ENCODE results near the gene MTR. TPM values are rescaled to one million over a fixed set of nuclear protein-coding genes. Genes with fewer than 3 reads are reported as not detected.

The MTR gene
- total RNA-seq, 1 experiment from 2014 or later: 24.6 TPM

DNA sequence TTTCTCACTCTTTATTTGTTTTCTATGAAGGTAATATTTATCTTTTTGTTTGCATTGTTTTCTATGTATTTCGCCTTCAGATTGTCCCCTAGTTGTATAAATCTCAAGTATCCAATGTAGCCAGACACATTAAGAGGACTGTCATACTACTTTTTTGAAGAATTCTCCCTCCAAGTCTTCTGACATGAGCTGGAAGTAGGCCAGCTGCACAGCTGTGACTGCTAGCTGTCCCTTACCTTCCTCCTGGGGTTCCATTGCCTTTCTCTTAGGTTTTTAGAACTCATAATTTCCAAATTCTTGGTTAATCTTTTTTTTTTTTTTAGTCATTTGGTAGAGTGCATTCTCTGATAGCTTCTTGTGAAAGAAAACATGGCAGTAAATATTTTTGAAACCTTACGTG lies 46.2 kb downstream of the MTR start:
- H3K36me3 ChIP-seq (ENCODE audit: control insufficient read depth in 1 of 2, insufficient read depth in 2 of 2, low read length in 2 of 2): peaks cover 9 to 15% of the 10 kb centered on the region in 2 experiments
- no peaks in the 10 kb centered on the region for H3K4me1 ChIP-seq (ENCODE audit: control insufficient read depth in 1 of 2, insufficient read depth in 2 of 2, low read length in 2 of 2)
- no peak for ATAC-seq
- H3K27me3 ChIP-seq (ENCODE audit: insufficient read depth, low read length): no peaks in the 10 kb centered on the region
- no peak overlapping the region for H2AFZ ChIP-seq (ENCODE audit: low read depth, low read length, poor library complexity, severe bottlenecking)
- ChIA-PET POLR2A (no interaction called here), RAD21 (ENCODE audit: low non-redundant PET in 1 of 2, low total read pairs in 2 of 2, uncharacterized antibody in 2 of 2, unreplicated experiment in 2 of 2) (no interaction called here), CTCF (no interaction called here)
- no peak for DNase-seq (ENCODE audit: low read depth, low spot score)
- no peaks in the 10 kb centered on the region for H4K20me1 ChIP-seq (ENCODE audit: insufficient read depth)
- H3K79me2 ChIP-seq (ENCODE audit: insufficient read depth, low read length): no peaks in the 10 kb centered on the region
- no peak overlapping the region for H3K4me2 ChIP-seq (ENCODE audit: low read length)
- intact Hi-C loops (cut with micrococcal nuclease): no loop called here
- no peak overlapping the region for H3K9ac ChIP-seq (ENCODE audit: low read length)
- no peaks in the 10 kb centered on the region for H3K9me2 ChIP-seq (ENCODE audit: insufficient read depth)
- no peak for TF ChIP-seq REST (IDR thresholded peaks at IDR 0.05; ENCODE audit: low read depth)
- no peak for TF ChIP-seq ZNF274 (IDR thresholded peaks at IDR 0.05; ENCODE audit: low read depth, low read length)
- TF ChIP-seq RAD21 (IDR thresholded peaks at IDR 0.05; ENCODE audit: low read depth): no peak
- TF ChIP-seq, protein P1, sequence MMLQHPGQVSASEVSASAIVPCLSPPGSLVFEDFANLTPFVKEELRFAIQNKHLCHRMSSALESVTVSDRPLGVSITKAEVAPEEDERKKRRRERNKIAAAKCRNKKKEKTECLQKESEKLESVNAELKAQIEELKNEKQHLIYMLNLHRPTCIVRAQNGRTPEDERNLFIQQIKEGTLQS (IDR thresholded peaks at IDR 0.05): no peak
- H3K9me3 ChIP-seq (ENCODE audit: control insufficient read depth in 1 of 2, insufficient read depth in 1 of 2, low read depth in 1 of 2, low read length in 2 of 2): no peaks in the 10 kb centered on the region
- H3K27ac ChIP-seq (ENCODE audit: low read depth, low read length): no peak overlapping the region
- no peak overlapping the region for H3K4me3 ChIP-seq (replicated peaks in 1 of 2; ENCODE audit: low read depth in 1 of 2, low read length in 2 of 2)
- no TSS peak for BruUV-seq (replicated peaks)

- Histone ChIP-seq H2AFZ (ENCODE audit: low read depth, low read length, poor library complexity, severe bottlenecking) (no peak overlapping the region), H3K9me2 (ENCODE audit: insufficient read depth) (no peaks in the 10 kb centered on the region), H3K4me2 (ENCODE audit: low read length) (no peak overlapping the region), H3K9me3 (ENCODE audit: control insufficient read depth in 1 of 2, insufficient read depth in 1 of 2, low read depth in 1 of 2, low read length in 2 of 2) (no peaks in the 10 kb centered on the region), H3K4me3 (replicated peaks in 1 of 2; ENCODE audit: low read depth in 1 of 2, low read length in 2 of 2) (no peak overlapping the region), H3K79me2 (ENCODE audit: insufficient read depth, low read length) (no peaks in the 10 kb centered on the region), H3K27me3 (ENCODE audit: insufficient read depth, low read length) (no peaks in the 10 kb centered on the region), H3K9ac (ENCODE audit: low read length) (no peak overlapping the region), H3K27ac (ENCODE audit: low read depth, low read length) (no peak overlapping the region), H4K20me1 (ENCODE audit: insufficient read depth) (no peaks in the 10 kb centered on the region), H3K4me1 (ENCODE audit: control insufficient read depth in 1 of 2, insufficient read depth in 2 of 2, low read length in 2 of 2) (no peaks in the 10 kb centered on the region), H3K36me3 (ENCODE audit: control insufficient read depth in 1 of 2, insufficient read depth in 2 of 2, low read length in 2 of 2) (no peaks in the 10 kb centered on the region; a peak in 1 of 4 replicates)
- ChIA-PET POLR2A (no interaction called here), CTCF (no interaction called here), RAD21 (ENCODE audit: low non-redundant PET in 1 of 2, low total read pairs in 2 of 2, uncharacterized antibody in 2 of 2, unreplicated experiment in 2 of 2) (no interaction called here)
- ATAC-seq: no peak
- no TSS peak for BruUV-seq (replicated peaks)
- DNase-seq (ENCODE audit: low read depth, low spot score): no peak
- intact Hi-C loops (cut with micrococcal nuclease): no loop called here
- no peak for TF ChIP-seq CEBPB (IDR thresholded peaks at IDR 0.05; ENCODE audit: low read depth)
- TF ChIP-seq TCF7L2 (IDR thresholded peaks at IDR 0.05; ENCODE audit: borderline replicate concordance, extremely low read depth, insufficient read depth, insufficient read length): no peak
- no peak for TF ChIP-seq SP1 (IDR thresholded peaks at IDR 0.05; ENCODE audit: low read depth)
- TF ChIP-seq SIN3A (IDR thresholded peaks at IDR 0.05; ENCODE audit: low read depth): no peak
- no peak for TF ChIP-seq EGR1 (IDR thresholded peaks at IDR 0.05; ENCODE audit: low read depth)
- TF ChIP-seq EZH2 (IDR thresholded peaks at IDR 0.05): no peak
- TF ChIP-seq SRF (IDR thresholded peaks at IDR 0.05; ENCODE audit: low read depth): no peak
- TF ChIP-seq RAD21 (IDR thresholded peaks at IDR 0.05; ENCODE audit: low read depth): no peak
- no peak for TF ChIP-seq REST (IDR thresholded peaks at IDR 0.05; ENCODE audit: low read depth)
- TF ChIP-seq ZNF274 (IDR thresholded peaks at IDR 0.05; ENCODE audit: low read depth, low read length): no peak
- no peak for TF ChIP-seq EZH2phosphoT487 (IDR thresholded peaks at IDR 0.05; ENCODE audit: borderline replicate concordance)
Measured at GRCh38 chr1:236844499-236845271, 49.6 kb downstream of the MTR start.

All from HCT116 (cell line).